HG02943 (cell line): ENCODE results near the gene DPH5.
"Not testable (repeated sequence)": the region's sequence is repeated elsewhere in the genome, so short reads cannot be mapped to it uniquely, and the experiment has no call there.

Experiments
- ATAC-seq: cut with Tn5 transposase; IDR thresholded peaks from one replicate; pipeline ENCODE4 v1.9.1; 2021; ENCODE audit warnings: mild to moderate bottlenecking, low read depth, moderate library complexity; ENCODE audit not compliant: unreplicated experiment

DPH5 gene

DNA sequence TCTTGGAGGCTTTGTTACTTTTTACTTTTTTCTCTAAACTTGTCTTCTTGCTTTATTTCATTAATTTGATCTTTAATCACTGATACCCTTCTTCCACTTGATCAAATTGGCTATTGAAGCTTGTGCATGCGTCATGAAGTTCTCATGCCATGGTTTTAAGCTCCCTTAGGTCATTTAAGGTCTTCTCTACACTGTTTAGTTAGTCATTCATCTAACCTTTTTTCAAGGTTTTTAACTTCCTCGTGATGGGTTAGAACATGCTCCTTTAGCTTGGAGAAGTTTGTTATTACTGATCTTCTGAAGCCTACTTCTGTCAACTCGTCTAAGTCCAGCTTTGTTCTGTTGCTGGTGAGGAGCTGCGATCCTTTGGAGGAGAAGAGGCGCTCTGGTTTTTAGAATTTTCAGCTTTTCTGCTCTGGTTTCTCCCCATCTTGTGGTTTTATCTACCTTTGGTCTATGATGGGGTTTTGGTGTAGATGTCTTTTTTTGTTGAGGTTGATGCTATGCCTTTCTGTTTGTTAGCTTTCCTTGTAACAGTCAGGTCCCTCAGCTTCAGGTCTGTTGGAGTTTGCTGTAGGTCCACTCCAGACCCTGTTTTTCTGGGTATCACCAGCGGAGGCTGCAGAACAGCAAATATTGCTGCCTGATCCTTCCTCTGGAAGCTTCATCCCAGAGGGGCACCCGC is 76.7 kb downstream of the DPH5 start:
- not testable (repeated sequence) for ATAC-seq

DNA sequence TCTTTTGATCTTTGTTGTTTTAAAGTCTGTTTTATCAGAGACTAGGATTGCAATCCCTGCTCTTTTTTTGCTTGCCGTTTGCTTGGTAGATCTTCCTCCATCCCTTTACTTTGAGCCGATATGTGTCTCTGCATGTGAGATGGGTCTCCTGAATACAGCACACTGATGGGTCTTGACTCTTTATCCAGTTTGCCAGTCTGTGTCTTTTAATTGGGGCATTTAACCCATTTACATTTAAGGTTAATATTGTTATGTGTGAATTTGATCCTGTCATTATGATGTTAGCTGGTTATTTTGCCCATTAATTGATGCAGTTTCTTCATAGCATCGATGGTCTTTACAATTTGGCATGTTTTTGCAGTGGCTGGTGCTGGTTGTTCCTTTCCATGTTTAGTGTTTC is 77.8 kb downstream of the DPH5 start:
- ATAC-seq = not testable (repeated sequence)

DNA sequence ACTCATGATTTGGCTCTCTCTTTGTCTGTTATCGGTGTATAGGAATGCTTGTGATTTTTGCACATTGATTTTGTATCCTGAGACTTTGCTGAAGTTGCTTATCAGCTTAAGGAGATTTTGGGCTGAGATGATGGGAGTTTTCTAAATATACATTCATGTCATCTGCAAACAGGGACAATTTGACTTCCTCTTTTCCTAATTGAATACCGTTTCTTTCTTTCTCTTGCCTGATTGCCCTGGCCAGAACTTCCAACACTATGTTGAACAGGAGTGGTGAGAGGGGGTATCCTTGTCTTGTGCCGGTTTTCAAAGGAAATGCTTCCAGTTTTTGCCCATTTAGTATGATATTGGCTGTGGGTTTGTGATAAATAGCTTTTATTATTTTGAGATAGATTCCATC is 79.5 kb downstream of the DPH5 start:
- ATAC-seq = not testable (repeated sequence)

DNA sequence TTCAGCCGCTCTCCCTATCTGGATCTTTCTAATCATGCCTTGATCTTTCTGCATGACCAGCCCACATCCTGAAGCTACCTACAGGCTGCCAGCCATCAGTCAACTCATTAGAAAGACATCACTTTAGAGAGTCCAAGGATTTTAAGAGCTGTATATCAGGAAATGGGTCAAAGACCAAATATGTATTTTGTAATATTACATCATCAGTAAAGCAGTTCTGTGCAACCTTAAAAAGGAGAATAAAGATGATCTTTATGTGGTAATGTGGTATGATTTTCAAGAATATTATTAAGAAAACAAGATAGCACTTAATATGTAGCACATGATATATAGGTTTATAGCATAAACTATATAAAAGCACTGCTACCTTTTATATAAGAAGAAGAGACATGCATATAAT is 82.1 kb downstream of the DPH5 start:
- no peak for ATAC-seq

DNA sequence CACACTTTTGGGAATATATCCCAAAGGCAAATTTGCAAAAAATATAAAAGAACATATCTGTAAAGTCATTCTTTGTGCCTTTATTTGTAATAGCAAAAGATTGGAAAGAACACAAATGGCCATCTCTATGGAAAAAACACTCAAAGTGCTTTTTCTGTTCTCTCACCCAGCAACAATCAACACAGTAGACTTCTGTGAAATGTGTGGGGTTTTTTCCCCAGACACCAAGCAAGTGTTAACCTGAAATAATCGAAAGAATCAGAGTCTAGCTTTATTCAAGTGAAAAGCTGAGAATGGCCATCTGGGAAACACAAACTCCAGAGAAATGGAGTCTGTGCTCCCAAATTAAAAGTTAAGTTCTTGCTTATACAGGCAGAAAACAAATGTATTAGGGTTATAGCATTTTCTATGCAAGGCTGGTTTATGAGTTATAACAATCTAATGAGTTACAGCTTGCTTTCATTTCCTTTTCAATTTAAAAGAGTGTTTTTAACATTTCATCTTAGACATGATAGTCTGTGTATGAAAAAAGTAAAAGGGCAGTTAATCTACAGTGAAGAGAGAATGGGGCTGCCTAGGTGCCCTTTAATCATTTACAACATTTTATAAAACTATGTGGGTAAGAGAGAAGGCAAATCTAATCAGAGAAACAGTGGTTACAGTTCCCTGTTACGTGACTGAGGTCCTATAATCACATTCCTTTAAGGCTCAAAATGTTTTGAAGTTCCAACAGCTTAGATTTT is 83.1 kb downstream of the DPH5 start:
- no peak for ATAC-seq

DNA sequence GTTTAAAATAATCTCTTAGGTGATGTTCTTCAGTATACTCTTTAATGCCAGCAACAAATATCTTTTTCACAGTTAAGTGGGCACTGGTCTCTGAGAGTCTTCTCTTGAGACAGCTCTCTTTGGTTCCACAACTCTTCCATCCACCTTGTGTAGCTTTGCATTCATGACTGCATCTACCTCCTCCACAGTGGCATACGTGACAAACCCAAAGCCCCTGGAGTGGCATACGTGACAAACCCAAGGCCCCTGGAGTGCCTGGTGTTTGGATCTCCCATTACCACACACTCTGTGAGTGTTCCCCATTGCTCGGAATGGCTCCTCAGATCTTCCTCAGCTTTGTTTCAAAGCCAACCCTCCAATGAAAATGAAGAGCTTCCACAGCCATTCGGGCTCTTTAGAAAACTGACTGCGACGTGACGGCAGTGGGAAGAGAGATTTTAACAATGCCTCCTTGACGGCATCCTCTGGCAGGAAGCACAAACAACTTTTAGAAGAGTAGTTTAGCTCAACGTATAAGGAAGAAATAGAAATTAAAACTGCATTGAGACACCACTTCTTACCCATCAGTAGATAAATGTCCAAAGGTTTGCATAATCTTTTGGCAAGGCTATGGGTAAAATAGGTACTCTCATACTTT is 83.9 kb downstream of the DPH5 start:
- ATAC-seq = no peak

DNA sequence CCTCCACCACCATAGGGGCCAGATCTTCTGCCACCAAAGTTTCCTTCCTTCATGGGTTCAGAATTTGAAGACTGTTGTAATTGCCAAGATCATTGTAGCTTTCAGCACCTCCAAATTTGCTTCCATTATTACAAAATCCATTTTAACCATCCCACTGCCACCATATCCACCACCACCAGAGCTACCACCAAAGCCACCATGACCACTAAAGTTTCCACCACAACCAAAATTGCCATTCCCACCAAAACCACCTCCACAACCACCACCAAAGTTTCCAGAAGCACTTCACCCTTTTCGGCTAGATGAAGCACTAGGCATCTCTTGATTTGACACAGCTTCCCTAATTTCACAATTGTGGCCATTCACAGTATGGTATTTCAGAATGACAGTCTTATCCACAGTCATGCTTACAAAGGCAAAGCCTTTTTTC is 84.5 kb downstream of the DPH5 start:
- no peak for ATAC-seq
